AG08396 (cell line): ENCODE measurements around the gene WDR31.
A peak's percentile ranks its signal among the peaks of the same experiment; 100 is the strongest.

Source experiments
- DNase-seq: peaks from one replicate; pipeline ENCODE4 v3.0.0; 2012; ENCODE audit warnings: low spot score, mixed read lengths

WDR31 gene

GRCh38 chr9:113341712-113342410, 1.8 kb upstream of the WDR31 start:
- no peak for DNase-seq

GRCh38 chr9:113337714-113338113, 2.4 kb downstream of the WDR31 start:
- no peak for DNase-seq

DNA sequence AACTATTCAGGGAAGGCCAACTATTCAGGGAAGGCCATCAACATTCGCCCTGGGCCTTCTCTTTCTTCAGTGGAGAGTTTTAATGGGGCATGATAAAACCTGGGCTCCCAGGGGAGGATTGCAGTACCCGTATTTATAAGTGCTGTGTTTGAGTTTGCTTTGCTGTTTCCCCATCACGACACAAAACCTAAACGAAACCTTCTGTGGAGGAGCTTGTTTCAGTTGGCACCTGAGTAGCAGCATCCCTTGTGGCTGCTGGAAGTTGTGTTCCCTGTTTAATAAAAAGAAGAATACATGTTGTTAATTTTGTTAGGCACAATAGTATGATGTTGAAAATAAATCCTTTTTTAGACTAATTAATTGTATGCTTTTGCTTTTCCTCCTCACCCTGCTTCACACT, 8.3 kb downstream of the WDR31 start:
- no peak for DNase-seq

DNA sequence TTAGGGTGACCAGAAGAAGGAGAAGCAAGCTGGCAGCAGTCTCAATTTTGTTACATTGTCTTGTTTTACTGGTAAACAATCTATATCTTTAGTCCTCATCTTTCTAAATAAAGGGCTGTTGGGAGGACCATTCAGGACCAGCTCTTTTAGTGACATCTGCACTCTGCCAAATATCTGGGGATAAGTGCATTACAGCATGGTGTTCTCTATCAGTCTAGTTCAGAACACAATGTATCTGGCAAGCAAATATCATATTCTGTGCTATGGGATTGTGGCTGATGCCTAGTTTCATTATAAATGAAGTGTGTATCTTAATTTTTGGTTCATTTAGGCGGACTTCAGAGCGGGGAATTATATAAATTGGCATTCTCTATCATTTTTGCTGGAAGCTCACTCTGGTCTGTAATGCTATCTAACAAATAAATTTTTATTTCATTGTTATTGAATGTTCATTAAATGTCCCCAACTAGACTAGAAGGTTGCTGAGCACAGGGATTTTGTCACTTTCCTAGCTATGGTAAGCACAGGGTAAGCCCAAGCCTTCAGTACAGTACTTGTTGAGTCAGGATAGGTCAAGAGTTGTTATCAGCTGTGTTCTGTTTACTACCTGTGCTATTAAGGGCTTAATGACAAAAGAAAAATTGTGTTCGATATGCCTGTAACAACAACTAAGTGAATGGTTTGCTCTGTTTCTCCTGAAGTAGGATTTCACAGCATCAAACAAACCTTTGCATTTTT, 11.9 kb downstream of the WDR31 start:
- DNase-seq = no peak

- no peak for DNase-seq
These were observed 13.8 kb downstream of the WDR31 start for GRCh38 chr9:113326230-113326629.

DNA sequence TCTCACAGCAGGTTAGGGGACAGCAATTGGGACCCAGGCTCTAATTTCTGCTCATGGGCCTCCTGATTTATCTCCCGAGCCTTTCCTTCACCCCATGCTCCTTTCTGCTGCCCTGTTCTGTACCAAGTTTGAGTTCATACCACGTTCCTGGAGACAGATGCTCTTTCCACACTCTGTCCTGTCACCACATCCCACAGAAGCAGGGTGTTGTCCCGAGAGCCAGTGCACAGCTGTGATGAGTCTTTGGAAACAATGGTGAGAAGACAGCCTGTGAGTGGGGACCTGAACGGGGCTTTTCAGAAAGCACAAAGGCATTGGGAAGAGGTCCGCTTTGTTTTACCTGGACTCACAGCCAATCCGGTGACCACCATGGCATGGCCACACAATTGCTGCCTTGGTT, 17.4 kb downstream of the WDR31 start:
- DNase-seq = no peak

DNA sequence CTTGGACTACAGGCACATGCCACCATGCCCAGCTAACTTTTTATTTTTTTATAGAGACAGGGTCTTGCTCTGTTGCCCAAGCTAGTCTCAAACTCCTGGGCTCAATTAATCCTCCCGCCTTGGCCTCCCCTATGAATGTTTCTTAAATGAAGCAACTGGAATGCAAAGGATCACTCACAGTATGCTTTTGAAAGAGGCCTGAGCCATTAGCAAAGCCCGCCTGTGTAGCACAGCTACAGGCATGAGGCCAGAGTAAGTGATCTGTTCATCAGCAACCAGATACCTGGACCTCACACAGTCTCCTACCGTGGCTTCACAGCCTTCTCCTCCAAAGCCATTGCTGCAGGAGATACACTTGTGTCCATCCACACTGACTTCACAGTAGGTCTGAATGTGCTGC, 20.0 kb downstream of the WDR31 start:
- no peak for DNase-seq

DNA sequence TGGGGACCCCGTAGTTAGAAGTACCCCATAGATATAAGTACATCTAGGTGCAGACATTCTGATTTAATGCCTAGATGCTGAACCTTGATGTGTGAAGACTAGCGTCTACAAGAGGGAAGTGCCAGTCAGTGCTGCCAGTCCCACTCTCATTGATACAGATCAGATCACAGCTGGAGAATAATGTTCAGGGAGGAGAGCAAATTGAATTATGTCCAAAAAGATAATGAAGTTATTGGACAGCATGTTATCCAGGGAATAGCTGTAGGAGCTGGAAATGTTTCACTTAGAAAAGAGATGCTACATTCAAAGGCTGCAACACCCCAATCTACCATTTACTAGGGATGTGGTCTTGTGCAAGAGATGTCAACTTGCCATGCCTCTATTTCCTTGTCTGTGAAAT, 21.0 kb downstream of the WDR31 start:
- DNase-seq = no peak

DNA sequence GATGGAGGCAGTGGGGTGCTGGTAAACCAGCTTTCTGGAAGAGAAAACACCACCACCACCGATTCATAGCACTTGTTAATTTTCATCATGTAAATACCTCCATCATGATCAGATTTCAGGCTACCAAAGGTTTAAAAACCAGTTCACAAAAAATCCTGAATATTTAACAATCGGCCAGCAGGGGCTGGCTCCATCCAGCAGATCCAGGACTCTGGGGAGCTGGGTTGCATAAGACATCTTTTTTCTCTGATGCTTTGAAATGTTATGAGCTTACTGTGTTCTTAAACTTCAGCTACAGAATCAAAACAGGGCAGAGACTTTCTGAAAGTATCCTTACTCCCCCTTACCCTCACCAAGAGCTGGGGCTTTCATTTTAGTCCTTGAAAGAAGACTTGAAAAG, 22.3 kb downstream of the WDR31 start:
- no peak for DNase-seq

DNA sequence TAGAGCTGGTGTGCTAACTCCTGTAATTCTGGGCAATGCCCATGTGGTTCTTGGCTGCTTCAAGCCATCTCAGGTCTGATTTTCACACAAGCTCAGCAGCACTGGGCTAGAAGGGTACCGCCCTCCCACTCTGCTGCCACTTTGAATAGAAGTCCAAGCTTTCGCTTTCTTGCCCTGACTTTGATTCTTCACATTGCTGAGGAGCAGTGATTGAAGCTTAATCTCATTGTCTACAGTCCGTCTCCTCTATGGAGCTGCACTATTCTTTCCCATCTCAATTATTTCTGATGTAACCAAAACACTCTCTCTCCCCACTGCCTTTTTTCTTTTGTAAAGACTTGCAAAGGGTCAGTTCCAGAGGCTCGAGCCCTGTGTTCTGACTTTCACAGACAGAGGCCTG, 24.0 kb downstream of the WDR31 start:
- no peak for DNase-seq

DNA sequence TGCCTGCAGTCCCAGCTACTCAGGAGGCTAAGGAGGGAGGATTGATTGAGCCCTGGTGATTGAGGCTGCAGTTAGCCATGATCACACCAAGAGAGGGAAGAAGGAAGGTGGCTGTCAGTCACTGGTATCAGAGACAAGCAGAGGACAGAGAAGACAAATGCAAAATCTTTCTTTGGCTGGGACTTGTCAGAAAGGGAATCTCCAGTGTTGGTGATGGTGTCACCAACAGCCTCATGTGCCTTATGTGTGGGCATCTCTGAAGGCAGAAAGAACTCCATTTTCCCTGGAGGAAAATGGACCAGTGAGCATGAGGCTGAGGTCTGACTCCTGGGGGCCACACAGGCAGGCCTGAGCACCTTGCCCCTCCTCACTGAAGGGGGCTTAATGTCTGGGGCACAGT, 24.8 kb downstream of the WDR31 start:
- DNase-seq = no peak

DNA sequence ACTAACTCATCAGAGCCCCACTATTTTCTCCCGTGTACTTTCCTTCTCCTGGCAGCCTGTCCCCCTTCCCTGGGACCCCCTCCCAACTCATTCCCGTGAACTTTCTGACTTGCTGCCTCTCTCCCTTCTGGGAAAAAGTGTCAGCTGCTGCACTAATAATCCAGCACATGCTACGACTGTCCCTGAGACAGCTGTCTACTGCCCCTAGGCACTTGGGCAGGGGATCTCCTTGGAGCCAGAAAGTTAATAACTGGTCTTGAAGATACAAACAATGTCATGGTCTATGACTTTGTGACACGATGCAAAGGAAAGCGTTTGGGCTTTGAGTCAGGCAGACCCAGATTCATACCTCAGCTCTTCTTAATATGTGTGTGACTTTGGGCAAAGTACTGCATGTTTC, 26.8 kb downstream of the WDR31 start:
- DNase-seq = no peak

DNA sequence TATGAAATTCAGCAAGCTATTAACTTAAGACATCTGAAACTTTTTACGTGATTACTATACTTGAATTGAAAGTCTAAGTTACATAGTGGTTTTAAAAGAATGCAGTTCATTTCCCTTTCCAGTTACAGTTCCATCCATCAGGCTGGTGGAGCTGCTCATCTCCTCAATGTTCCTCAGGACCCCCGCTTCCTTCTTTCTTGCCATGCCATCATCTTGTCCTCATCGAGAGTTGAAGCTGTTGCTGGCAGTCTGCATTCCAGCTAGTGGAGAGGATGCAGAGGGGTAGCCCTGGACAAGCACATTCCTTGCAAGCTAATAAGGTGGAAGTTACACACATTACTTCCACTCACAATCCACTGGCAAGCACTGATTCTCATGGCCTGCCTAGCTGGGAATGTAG, 28.1 kb downstream of the WDR31 start:
- no peak for DNase-seq

DNA sequence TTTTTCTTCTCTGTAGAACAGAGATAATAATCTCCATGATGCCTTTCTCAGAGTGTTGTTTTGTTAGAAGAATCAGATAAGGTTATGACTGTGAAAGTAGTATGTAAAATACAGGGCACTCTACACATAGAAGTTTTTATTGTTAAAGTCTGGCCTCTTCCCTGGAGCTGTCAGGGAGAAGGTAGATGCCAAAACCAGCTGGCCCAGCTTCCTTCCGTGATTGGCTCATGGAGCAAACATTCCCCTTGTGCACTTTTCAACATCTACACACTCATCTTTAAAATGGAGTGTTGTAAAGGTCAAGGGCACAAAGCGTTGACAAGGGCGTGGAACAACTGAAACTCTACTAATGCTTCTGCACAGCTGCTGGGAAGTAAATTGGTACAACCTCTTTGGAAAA, 29.5 kb downstream of the WDR31 start:
- DNase-seq = no peak

- DNase-seq = peak; percentile 50
These were observed 30.8 kb downstream of the WDR31 start for GRCh38 chr9:113309204-113309813.

DNA sequence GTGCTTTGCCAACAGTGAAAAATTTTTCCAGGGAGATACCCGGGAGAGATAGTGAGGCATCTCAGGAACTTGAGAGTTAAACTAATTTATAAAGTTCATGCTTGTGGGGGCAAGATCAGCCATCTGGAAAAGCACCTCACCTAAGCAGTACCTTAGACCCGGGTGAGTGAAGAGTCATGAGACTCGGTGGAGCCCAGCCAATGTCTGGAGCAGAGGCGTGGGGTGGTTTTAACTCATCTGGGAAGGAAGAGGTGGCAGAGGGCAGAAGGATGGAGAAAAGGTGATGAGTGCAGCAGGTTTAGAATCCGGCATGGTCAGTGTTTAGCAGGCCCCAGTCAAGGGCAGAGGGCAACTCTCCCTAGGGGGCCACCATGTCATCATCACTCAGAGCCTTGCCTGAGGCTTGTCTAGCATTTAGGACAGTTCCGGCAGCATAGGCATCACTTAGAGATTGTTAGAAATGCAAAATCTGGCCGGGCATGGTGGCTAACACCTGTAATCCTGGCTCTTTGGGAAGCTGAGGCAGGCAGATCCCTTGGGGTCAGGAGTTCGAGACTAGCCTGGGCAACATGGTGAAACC, 32.6 kb downstream of the WDR31 start:
- DNase-seq = no peak

GRCh38 chr9:113306566-113306965, 33.5 kb downstream of the WDR31 start:
- no peak for DNase-seq

GRCh38 chr9:113302792-113303418, 37.2 kb downstream of the WDR31 start, which contains the start of gene RNF183:
Gene RNF183 (minus strand): TSS chr9:113303376. CDS start chr9:113298184, 5,192 bp downstream.
- DNase-seq = no peak

DNA sequence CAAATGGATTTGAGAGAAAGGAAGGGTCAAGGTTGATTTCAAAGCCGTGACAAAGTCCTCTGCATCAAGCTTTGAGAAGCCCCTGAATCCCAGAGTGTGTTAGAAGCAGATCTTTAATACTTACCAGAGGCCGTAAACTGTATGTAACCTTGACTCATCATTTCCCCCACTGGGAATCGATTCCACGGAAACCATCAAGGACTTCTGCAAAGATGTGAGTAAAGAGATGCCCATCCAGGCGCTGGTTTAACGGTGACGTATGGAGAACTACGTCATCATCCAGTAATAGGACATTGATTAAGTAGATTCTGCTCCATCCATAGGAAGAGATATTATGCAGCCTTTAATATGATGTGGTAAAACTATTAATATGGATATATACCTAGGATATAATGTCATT, 38.5 kb downstream of the WDR31 start:
- no peak for DNase-seq

DNA sequence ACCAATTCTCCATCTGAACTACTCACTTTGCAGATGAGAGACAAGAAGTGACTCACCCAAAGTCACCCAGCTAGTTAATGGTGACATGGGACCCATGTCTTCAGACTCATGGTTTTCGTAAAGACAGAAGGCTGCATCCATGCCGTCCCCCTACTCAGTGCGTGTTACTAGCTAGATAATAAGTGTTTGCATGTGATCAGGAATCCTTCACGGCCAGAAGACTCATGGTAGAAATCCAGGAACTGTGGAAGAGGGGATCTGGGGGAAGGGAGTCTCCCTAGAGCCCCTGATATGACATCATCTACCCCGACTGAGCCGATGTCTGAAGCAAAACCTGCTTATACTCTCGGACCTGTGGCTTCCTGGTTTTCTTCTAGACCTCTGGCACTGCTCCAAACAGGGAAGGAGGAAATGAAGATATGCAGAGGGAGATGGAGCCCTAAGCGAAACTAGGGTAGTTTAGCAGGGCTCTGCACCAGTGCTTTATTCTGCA, 40.2 kb downstream of the WDR31 start:
- no peak for DNase-seq

- no peak for DNase-seq
These were observed 40.9 kb downstream of the WDR31 start for GRCh38 chr9:113298924-113299770.
